T-helper 2 cell treated with Interferon-gamma antibody and Interleukin-4, amounts not matched to agents 100 ng/mL and 5 ng/mL, for 36 hours (primary cell): ENCODE data around the gene CLSTN3. TPM values are rescaled to one million over a fixed set of nuclear protein-coding genes. Genes with fewer than 3 reads are reported as not detected.

ENCODE experiments used
- intact Hi-C: fragments of 100-400 bp; cut with micrococcal nuclease; formaldehyde crosslinking; loops from one replicate; pipeline ENCODE4 v1.15.1; 2023
- total RNA-seq: library from RNA; stranded (reverse); gene quantifications from 2 replicates; pipeline ENCODE4 v1.2.3, GENCODE V29; 2022

CLSTN3 gene
- total RNA-seq, 1 donor from 2014 or later = 80.3 TPM

DNA sequence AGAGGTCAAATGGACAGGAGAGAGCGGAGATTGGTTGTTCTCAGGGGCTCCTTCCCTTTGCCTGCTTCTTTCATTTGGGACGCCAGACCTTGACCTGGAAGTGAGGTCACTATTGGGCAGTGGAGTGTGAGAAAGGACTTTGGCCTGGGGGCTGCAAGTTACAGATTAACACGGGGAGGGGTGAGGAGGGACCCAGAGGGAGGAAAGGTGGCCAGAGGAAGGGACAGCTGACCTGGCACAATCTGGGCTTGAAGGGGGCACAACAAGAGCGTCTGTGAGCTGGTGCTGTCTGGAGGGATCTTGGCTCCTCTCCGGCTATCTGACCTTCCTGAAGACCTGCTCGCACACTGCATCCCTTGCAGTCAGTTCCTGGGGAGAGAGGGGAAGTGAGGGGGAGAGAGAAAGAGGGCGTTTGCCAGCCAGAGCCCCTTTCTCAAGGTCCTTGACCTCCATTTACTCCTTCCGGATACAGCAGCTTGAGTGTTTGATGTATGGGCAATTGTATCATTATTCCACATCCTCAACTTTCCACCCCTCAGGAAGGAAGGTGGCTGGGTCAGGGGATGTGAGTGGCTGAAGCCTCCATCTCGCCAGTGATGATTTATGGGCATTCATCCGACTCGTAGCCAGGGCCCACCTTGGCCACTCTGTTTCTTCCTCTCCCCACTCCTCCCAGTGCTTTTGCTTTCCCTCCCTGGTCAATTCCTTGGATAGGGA, 6.2 kb upstream of the CLSTN3 start:
- intact Hi-C loops = no loop called here

DNA sequence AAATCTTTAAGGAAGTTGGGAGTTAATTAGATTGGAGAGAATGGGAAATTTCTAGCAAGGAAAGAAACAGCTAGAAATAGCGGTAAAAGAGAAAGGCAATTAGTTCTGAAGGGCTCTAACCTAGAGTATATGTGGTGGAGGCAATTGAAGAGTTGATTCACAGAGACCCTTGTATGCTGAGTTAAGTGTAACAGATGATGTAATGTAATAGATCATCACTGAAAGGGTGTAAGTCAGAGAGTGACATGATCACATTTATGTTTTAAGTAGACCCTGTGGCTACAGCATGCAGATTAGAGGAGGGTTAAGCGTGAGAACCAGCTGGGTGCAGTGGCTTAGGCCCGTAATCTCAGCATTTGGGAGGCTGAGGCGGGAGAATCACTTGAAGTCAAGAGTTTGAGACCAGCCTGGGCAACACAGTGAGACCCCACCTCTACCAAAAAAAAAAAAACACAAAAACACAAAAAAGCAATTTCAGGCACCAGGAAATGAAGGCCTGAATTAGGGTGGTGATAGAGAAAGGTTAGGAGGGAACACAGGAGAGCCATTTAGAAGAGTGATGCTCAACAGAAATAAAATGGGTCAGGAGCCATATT, 4.4 kb upstream of the CLSTN3 start:
- intact Hi-C loops = no loop called here

DNA sequence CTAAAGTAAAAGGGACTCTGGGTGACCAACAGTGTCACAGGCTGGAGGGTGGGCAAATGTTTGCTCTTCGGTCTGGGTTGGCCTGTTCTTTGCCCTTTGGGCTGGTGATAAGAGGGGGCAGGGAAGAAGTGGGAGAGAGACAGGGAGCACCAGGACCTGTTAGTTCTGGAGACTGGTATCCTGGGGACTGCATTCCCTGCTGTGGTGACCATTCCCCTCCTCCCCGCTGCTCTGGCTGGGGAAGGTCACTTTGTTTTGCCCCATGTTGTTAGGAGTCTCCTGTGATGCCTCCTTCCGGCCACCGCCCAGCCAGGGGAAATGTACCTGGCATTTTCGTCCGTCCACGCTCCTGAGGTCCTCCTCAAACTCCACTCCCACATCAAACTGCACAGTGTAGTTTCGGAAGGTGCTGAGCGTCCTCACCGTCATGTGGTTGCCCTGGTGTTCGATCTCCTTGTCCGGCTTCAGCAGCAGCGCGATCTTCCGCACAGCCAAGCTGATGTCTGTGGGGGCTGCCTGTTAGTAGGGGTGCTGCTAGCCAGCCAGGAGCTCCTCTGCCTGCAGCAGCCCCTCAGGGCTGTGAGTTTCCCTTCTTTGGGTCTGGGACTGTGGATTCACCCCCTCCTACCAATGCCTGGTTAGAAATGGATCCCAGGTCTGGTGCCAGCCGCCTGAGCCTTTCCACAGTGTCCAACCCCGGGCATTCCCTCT, 2.1 kb upstream of the CLSTN3 start:
- intact Hi-C loops = no loop called here

- intact Hi-C loops = no loop called here
Observed at GRCh38 chr12:7128681-7129286, 1.4 kb upstream of the CLSTN3 start, which contains the start of gene RBP5. RBP5 (minus strand) TSS chr12:7128889; CDS start chr12:7128775, 114 bp downstream.

DNA sequence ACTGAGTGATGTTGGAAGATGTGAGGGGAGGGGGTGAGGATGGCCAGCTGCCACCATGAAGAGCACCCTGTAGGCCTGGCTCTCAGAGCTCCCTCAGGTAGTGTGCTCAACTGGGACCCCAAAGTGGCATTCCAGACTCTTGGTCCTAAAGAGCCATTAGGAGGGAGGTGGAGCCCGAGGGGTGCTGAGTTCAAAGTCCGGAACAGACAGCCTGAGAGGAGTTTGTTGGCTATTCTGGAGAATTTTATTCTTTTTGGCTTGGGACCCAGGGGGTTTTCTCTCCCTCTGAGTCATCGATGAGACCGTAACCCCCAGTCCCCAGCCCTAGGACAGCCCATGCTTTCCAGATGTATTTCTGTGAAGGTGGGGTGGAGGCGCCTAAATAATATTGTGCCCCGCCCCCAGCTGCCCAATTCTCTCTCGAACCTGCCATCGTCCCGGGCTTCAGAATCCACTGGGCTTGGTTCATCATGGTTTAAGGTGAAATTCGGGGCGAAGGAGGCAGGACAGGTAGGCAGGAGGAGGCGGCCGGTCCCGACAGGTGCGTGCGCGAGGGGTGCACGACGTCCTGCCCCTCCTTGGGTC, 792 bp upstream of the CLSTN3 start:
- intact Hi-C loops = no loop called here

GRCh38 chr12:7130701-7131501, 730 bp downstream of the CLSTN3 start:
- intact Hi-C loops = loop anchor here (1.0 to 5.0 kb wide), 2 partner anchors 23 to 114 kb away; partner anchors contain the start of gene LPCAT3

- intact Hi-C loops = loop anchor here (5.0 kb wide), 1 partner anchor 114 kb away; the partner anchor contains the start of gene LPCAT3
Observed at GRCh38 chr12:7131502-7131866, 1.3 kb downstream of the CLSTN3 start.

DNA sequence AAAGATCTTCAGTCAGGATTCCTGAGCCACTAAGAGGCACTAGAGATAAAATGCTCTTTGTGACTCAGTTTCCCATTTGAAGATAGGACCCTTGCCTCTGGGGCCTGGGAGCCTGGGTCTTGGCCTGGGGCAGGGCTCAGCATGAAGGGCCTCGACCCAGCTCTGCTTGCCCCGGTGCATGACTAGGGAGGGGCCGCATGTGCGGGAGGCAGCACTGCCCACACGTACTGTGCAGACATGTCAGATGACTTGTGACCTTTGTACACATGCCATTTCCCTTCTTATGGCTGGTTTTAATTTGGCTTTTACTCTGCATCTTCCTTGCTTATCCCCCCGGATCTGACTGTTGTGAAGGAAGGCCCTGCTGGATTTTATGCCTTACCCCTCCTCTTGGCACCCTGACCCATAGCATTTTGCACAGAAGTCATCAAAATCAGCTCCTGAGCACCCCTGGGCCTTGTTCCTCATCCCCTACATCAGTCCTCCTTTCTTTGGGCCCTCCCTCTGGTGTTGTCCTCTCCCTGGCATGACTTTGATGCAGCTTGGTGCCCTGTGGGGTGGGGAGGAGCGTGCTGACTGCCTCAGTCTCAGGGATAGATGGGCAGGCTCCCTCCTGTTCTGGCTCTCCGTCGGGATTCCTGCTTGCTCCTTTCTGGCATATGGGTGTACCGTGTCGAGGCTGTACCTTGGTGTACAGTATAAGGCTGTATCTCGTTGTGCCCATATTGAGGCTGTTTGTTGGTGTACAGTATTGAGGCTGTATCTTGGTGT, 4.4 kb downstream of the CLSTN3 start:
- intact Hi-C loops = loop anchor here (5.0 kb wide), 1 partner anchor 117 kb away; the partner anchor contains the start of gene LPCAT3

DNA sequence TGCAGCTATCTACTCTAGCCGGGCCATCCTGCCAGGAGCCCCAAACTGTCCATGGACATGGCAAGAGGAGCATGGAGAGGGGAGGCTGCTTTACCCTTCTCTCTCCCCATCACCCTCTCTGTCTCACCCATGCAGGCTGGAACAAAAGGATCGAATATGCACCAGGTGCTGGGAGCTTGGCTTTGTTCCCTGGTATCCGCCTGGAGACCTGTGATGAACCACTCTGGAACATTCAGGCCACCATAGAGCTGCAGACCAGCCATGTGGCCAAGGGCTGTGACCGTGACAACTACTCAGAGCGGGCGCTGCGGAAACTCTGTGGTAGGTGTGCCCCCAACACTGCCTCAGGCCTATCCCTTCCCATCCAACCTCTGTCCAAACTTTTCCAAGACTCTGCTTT, 5.9 kb downstream of the CLSTN3 start:
- intact Hi-C loops = no loop called here

DNA sequence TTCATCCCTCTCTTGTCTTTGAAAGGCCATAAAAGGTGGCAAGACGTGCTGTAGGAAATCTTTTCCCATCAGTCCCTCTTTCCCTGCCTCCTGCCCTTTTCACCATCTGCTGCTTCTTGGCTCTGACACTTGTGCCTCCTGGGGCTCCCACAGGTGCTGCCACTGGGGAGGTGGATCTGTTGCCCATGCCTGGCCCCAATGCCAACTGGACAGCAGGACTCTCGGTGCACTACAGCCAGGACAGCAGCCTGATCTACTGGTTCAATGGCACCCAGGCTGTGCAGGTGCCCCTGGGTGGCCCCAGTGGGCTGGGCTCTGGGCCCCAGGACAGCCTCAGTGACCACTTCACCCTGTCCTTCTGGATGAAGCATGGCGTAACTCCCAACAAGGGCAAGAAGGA, 6.5 kb downstream of the CLSTN3 start:
- intact Hi-C loops = no loop called here

GRCh38 chr12:7137908-7138307, 7.7 kb downstream of the CLSTN3 start:
- intact Hi-C loops = no loop called here

DNA sequence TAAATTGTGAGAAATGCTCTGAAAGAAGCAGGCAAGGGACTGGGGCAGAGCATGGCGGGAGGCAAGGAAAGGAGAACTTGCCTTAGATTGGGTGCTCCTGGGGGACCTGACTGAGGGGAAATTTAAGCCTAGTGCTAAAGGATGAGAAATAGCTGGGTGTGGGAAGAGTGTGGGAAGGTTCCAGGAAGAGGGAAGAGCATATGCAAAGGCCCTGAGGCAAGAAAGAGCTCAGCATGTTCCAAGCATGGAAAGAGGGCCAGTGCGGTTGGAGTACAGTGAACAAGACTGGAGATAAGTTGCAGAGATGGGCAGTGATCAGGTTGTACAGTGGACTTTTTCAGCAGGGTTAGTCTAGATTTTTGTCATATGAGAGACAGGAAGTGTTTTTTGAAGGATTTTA, 9.0 kb downstream of the CLSTN3 start:
- intact Hi-C loops = no loop called here

DNA sequence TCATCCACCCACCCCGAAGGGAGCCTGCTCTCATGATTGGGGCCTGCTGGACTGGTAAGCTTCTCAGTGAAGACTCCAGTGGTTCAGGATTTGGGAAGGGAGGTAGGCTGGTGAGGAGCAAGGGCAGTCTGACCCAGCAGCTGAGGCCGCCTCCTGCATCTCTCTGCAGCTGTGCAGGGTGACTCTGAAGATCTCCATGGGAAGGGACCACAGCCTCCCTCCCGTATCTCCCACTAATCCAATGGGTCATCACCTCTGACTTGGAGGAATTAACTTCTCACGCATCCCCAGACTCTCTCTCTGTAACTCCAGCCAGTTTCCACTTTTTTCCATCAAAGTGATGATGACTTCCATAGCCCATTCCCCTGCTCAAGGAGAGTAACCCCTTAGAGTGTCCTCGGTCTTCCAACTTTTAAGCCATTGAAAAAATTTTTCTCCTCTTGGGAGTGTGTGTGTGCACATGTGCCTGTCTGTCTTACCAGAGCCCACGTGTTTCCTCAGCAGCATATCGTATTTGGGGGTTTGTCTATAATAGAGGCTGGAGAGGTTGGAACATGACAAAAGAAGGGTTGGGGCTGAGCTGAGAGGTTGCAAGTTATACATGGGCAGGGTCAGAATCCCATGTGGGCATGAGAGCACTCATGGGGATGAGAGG, 11.3 kb downstream of the CLSTN3 start:
- intact Hi-C loops = loop anchor here (5.0 kb wide), 1 partner anchor 46 kb away; the partner anchor contains the start of gene PEX5

- intact Hi-C loops = loop anchor here (5.0 kb wide), 1 partner anchor 45 kb away; the partner anchor contains the start of gene PEX5
Observed at GRCh38 chr12:7142056-7142644, 12.0 kb downstream of the CLSTN3 start.

GRCh38 chr12:7142809-7143465, 12.8 kb downstream of the CLSTN3 start:
- intact Hi-C loops = loop anchor here (5.0 kb wide), 1 partner anchor 44 kb away; the partner anchor contains the start of gene PEX5

GRCh38 chr12:7143564-7143963, 13.4 kb downstream of the CLSTN3 start:
- intact Hi-C loops = loop anchor here (5.0 kb wide), 1 partner anchor 44 kb away; the partner anchor contains the start of gene PEX5

GRCh38 chr12:7144414-7145120, 14.4 kb downstream of the CLSTN3 start:
- intact Hi-C loops = loop anchor here (5.0 kb wide), 1 partner anchor 43 kb away; the partner anchor contains the start of gene PEX5
